GM11168 (cell line): ENCODE measurements around the gene MAB21L3.

ENCODE experiments used
- in situ Hi-C: fragments of 300-500 bp; cut with MboI; formaldehyde crosslinking; loops from one replicate; pipeline ENCODE4 v1.12.0; 2022; ENCODE audit warnings: low sequenced_read_pairs; ENCODE audit not compliant: unreplicated experiment

MAB21L3 gene

GRCh38 chr1:116110567-116111523, at the start of gene MAB21L3:
Gene MAB21L3 (plus strand): TSS chr1:116111399. CDS start chr1:116112616, 1,217 bp downstream.
- in situ Hi-C loops = no loop called here

DNA sequence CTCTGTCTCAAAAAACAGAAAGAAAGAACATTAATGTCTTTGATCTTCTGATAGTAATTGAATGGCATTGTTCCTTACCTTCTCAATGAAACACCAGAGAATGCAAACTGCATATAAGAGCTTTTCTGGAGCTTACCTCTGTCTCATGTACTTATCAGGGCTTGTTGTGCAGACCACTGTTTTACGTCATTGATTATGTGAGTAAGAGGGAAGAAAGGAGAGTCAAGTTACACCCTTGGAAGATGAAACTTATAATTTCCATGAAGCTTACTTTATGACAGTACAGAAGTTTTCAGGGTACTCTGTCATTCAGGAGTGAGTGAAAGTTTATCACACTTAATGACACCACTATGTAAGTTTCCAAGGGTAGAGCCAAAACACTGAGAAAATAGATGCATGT, 49.0 kb upstream of the MAB21L3 start:
- in situ Hi-C loops = no loop called here

- in situ Hi-C loops = no loop called here
Measured at GRCh38 chr1:116064616-116065015, 46.6 kb upstream of the MAB21L3 start.

- in situ Hi-C loops = no loop called here
Measured at GRCh38 chr1:116066868-116067565, 44.2 kb upstream of the MAB21L3 start.

DNA sequence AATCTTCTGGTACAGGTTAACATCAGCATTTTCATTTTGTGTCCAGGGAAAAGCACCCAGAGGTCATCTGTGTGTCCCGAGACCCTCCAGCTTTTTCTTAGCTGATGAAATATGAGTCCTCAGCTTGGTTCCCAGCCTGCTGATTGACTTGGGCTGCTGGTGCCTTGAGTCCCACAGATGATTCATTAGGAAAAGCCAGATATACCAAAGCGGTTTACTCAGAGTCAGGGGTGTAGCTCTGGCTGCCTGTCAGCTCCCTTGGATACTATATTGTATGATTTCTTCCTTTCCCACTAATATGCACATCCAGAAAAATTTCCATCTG, 43.7 kb upstream of the MAB21L3 start:
- in situ Hi-C loops = no loop called here

DNA sequence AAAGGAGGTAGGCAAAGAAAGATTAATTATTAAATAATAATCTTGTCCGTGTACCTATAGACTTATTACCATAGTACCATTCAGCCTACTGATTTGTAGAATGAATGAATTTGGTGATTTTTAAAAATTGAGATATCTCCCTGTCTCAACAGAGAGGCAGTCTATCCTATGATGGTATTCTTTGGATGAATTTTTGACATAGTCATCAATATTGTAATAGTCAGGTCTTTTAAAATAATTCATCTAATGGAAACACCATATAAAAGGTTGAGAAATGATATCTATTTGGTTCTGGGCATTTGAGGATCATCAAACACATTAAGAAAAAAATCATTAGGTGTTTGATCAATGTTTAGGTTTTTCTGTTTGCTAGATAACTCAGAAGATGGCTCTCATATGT, 35.6 kb upstream of the MAB21L3 start:
- in situ Hi-C loops = no loop called here

DNA sequence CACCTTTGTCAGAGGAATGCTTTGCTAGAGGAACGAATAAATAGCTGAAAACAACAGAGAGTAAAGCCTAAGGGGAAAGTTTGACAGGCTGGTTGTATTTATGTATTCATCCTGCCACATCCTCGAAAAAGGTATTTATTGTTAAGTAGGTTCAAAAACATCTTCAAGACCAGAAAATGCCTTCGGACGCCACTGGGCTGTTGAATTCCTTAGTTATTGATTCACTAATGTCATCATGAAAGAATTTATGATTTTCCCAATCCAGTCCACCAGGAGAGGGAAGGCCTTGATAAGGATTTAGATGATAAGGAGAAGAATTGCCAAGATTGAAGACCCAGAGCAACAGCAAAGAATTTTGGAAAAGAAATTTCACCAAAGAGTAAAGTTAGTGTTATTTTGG, 35.2 kb upstream of the MAB21L3 start:
- in situ Hi-C loops = no loop called here

DNA sequence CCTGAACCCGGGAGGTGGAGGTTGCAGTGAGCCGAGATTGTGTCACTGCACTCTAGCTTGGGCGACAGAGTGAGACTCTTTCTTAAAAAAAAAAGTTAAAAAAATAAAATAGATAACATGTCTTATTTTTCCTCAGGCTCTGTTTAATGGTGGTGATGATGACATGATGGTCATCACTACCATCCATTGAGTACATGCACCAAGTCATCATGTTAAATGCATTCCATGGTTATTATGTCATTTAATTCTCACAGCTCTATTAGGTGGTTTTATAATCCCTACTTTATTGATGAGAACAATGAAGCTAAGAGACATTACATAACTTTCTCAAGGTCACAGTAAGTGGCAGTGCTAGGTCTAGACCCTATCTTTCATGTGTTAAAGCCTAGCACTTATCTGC, 34.4 kb upstream of the MAB21L3 start:
- in situ Hi-C loops = no loop called here

- in situ Hi-C loops = no loop called here
Measured at GRCh38 chr1:116078699-116079223, 32.4 kb upstream of the MAB21L3 start.

DNA sequence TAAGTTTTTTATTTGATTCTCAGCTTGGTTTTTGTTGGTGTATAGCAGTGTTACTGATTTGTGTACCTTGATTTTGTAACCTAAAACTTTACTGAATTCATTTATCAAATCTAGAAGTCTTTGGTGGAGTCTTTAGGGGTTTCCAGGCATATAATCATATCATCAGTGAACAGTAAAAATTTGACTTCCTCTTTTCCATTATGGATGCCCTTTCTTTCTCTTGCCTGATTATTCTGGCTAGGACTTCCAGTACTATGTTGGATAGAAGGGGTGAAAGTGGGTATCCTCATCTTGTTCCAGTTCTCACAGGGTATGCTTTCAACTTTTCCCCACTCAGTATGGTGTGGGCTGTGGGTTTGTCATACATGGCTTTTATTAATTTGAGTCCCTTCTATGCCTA, 23.6 kb upstream of the MAB21L3 start:
- in situ Hi-C loops = no loop called here

- in situ Hi-C loops = no loop called here
Measured at GRCh38 chr1:116089870-116090269, 21.3 kb upstream of the MAB21L3 start.

GRCh38 chr1:116091083-116091482, 20.1 kb upstream of the MAB21L3 start:
- in situ Hi-C loops = no loop called here

DNA sequence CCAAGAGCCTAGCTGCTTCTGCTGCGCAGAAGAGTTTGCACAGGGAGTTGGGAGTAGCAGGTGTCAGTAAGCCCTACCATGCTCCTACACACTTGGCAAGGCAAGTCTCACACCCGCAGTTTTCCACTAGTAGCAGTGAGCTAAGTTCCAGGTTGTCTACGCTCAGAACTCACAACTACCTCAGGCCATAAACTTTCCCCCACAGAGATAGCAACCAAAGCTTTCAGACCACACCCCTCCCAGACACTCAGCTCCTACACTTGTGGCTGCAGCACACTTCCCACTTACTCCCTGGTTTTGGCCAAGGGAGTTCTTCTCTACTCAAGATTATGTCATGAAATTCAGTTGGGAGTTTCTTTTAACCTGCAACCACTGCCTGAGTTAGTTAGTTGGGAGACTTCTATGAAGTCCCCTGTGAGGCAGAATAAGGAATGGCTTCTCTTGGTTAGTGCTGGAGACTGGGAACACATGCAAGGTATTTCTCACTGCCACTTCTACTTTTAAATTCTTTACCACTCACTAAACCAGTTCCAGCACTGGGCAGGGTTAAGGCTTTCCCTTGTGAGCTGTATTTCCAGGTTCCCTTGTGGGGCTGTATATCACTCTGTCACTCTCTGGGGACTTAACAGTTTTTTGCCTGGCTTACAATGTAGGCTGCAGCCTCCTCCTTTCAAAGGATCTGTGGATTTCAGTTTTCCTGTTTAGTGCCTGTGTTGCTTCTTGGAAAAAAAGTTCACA, 18.3 kb upstream of the MAB21L3 start:
- in situ Hi-C loops = no loop called here

DNA sequence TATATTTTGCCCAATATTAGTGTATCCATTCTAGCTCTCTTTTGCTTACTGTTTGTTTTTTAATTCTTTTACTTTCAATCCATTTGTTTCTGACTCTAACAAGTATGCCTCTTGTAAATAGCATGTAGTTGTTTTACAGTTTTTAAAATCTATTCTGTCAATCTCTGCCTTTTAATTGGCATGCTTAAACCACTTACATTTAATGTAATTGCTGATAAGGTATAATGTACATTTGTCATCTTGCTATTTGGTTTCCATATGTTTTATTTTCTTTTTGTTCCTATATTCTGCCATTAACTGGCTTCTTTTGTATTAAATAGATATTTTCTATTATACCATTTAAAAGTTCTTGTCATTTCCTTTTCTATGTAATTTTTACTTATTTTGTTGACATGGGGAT, 16.2 kb upstream of the MAB21L3 start:
- in situ Hi-C loops = no loop called here

- in situ Hi-C loops = no loop called here
Measured at GRCh38 chr1:116096013-116096618, 15.1 kb upstream of the MAB21L3 start.

DNA sequence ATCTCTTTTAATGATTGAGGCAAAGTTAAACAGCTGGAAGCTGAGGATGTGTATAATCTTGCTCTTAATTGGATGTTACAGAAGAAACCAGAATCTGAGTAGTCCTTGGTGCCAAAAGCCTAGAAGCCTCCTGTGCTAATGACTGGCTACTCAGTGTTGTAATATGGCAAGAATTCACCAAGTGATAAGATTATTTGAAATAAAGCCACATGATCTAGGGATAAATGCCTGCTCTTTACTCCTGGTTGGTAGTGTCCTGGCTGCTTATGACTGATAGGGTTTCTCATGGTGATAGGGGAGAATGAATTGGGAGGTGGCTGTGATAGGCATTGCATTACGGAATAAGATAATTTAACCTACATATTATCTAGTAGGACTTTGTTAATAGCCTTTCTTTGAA, 13.6 kb upstream of the MAB21L3 start:
- in situ Hi-C loops = no loop called here

- in situ Hi-C loops = no loop called here
Measured at GRCh38 chr1:116099379-116099778, 11.8 kb upstream of the MAB21L3 start.

DNA sequence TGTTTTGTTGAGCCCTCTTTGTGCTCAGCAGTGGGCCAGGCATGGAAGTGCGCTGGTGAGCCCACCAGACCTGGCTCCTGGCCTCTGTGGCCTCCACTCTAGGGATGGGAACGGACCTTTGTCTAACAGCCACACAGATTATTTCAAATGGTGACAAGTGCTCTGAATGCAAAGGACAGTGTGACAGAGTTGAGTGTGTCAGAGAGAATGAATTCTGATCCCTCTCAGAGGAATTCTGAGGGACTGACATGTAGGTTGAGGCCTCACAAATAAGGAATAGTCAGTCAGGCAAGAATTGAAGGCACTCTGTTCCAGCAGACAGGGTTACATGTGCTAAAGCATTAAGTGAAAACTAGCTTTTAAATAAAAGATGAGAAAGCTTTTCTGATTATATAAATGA, 11.3 kb upstream of the MAB21L3 start:
- in situ Hi-C loops = no loop called here

GRCh38 chr1:116104667-116105066, 6.5 kb upstream of the MAB21L3 start:
- in situ Hi-C loops = no loop called here

DNA sequence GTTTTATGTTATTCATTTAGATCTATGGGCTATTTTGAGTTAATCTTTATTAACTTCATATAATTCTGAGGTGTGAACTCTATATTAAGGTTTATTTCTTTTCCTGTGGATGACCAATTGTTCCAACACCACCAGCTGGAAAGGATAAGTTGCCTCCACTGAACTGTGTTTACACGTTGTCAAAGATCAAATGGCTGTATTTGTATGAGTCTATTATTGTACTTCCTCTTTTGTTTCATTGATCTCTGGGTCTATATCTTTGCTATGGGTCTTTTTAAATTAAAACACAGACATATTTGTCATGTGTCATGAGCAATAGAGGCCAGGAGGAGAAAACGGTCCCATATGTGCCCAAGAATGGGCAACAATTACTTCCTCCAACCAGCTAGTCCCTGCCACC, 5.2 kb upstream of the MAB21L3 start:
- in situ Hi-C loops = no loop called here
